ENCODE data around the gene PXK.

DNA sequence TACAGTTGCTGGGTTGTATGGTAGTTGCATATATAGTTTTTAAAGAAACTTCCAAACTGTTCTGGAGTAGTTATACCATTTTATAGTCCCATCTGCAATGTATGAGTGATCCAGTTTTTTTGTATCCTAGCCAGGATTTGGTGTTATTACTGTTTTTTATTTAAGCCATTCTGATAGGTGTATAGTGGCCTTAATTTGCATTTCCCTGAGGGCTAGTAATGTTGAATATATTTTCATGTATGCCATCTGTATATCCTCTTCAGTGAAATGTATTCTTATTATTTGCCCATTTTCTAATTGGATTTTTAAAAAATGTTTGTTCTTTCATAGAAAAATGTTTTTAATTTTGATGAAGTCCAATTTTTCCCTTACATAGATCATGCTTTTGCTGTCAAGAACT lies 29.2 kb downstream of the PXK start:
- TF ChIP-seq, protein P1, sequence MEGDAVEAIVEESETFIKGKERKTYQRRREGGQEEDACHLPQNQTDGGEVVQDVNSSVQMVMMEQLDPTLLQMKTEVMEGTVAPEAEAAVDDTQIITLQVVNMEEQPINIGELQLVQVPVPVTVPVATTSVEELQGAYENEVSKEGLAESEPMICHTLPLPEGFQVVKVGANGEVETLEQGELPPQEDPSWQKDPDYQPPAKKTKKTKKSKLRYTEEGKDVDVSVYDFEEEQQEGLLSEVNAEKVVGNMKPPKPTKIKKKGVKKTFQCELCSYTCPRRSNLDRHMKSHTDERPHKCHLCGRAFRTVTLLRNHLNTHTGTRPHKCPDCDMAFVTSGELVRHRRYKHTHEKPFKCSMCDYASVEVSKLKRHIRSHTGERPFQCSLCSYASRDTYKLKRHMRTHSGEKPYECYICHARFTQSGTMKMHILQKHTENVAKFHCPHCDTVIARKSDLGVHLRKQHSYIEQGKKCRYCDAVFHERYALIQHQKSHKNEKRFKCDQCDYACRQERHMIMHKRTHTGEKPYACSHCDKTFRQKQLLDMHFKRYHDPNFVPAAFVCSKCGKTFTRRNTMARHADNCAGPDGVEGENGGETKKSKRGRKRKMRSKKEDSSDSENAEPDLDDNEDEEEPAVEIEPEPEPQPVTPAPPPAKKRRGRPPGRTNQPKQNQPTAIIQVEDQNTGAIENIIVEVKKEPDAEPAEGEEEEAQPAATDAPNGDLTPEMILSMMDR (IDR thresholded peaks at IDR 0.05): no peak
- TF ChIP-seq POLR2A (IDR thresholded peaks at IDR 0.05): no peak
